ENCODE results near the gene ARSB.

Gene ARSB

DNA sequence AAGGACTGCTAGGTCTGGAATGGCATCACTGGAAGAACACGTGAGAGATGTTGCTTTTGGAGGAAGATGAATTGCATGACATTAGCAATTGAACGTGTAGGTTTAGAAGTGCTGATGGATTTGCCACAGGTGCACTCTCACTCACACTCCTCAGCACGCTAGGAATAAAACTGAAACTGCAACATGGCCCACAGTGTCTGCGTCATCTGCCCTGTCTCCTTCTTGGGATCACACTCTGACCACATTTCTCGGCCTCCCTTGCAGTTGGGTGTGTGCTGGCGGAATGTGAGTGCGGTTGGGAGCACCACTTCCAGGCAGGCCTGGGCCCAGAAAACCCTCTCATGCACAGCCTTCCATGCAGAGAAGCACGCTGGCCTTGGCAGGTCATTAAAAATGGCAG is 183.7 kb downstream of the ARSB start:
- DNase-seq, result no peak

DNA sequence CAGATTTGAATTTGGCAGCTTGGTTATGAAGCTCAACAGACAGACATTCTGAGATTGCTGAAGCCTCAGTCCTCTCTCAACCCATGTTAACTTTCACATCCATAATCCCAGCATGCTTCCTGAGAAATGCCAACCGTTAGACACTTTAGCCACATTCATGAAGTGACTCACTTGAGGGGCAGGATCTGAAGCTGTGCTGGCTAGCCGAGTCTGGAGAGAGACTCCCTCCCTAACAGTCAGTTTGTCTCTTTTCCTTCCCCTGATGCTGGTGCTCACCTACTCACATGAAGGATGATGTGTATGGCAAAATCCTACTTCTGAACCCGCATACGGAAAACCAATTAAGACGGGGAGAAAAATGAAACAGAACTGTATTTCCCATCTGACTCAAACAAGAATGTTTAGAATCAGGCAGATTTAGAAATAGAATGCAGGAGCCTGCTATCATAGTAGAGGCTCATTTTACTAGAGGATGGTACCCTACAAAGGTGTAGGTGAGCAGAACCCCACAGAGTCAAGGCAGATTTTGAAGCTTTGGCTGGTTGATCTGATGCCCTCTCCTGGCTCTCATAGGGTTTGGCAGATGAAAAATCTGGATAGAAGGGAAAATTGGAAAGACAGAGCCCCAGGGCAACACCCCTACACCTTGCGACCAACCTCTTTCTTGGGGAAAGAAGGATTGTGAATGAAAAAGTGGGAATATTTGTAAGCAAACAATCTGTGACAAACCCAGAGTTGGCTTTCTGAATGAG is 185.7 kb downstream of the ARSB start:
- DNase-seq, result no peak

GRCh38 chr5:78798673-78799029 is 186.5 kb downstream of the ARSB start:
- no peak for DNase-seq

DNA sequence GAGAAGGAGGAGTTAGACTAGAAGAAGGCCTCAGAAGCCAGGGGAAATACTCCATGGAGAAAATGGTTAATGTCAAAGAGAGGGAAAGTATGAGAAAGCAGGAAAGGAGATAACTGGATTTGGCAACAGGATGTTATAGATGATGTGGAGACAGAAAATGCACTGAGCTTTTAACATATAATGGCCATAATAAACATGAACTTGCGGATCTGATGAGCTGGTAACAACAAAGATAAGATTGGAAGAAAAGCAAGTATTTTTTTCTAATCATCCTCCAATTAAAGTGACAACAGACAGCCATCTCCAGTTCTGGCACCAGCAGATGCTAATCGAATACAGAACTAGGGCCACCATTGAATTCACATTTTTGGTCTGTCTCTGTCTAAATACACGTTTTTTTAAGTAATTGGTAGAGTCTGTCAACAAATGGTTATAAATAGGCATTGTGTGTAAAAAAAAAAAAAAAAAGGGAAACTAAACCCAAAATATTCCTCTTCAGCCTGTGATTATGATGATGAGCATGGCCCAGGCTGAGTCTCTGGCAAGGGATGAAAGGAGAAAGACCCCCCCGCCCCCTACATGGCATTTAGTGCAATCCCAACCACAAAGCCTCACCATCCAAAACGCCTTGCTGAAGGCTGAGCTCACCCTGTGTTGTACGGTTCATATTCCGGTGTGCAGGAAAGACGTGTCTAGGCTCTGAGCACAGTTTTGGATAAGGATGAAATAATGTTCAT is 187.0 kb downstream of the ARSB start:
- DNase-seq, result no peak

GRCh38 chr5:78795757-78796156 is 189.4 kb downstream of the ARSB start:
- DNase-seq, result no peak

GRCh38 chr5:78794693-78795215 is 190.4 kb downstream of the ARSB start:
- DNase-seq, result no peak

DNA sequence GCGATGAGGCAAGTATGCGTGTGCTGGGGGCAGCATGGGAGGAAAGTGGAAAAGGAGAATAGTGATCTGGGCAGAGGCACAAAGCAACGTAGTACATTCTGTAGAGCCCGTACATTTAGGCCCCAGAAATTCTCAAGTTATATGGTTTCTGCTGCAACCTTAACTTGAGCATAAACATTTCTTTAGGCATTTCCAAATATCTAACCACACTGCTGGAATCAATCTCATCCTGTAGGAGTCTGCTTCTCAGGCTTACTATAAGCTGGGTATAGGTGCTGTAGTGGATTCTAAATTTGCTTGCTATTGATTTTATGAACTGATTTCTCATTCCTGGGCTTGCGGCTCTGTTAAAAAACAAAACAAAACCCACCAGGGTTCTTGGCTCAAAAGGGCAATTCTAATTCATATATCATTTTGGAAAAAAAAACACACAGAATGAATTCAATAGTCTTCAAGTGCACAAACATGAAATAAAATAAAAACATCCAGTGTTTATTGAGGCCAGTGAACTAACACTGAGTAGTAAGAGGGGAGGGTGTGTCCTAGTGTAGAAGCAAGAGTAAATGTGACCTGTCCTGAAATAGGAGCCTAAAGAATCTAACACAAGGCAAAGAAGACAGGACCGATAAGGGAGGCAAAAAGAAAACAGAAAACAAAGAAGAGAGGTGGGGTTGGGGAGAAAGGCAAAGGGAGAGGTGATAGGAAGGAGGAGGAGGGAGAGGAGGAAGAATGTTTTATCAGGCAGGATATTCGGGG is 191.0 kb downstream of the ARSB start:
- no peak for DNase-seq

- no peak for DNase-seq
Observed at GRCh38 chr5:78792345-78793055, 192.6 kb downstream of the ARSB start.

DNA sequence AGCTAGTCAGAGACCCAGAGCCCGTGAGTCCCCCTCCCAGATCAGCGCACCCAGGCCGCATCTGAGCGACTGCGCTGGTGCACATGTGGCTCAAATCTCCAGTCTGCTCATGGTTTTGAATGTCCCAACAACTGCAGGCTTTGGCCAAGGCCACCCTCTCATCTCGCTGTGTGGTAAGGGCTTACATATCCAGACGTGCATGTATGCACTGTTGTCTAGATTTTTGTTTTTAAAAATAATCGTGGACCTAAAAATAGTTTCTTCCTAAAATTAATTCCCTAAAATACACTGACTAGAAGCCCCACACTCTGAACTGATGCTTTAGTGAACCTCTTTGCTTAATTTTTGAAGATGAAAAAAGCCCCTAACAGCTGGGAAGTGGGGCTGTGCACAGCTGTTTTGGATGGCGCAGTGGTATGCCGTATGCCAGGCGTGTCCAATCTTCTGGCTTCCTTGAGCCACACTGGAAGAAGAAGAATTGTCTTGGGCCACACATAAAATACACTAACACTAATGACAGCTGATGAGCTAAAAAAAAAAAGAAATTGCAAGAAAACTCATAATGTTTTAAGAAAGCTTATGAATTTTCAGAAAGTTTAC is 193.5 kb downstream of the ARSB start:
- no peak for DNase-seq

GRCh38 chr5:78787783-78788182 is 197.3 kb downstream of the ARSB start:
- no peak for DNase-seq

DNA sequence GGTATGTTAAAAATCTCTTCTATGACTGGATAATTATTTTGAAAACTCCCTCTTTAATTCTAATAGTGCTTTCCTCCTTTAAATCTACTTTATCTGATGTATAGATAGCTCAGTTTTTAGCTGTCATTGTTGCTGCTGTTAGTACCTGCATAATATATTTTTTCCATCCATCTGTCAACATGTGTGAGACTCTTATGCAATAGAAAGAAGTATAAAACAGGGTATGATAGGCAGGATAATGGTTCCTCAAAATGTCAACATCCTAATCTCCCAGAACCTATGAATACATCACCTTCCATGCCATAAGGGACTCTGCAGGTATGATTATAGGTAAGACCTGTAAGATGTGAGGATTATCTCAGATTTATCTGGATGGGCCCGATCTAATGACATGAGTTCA is 199.7 kb downstream of the ARSB start:
- DNase-seq, result no peak

DNA sequence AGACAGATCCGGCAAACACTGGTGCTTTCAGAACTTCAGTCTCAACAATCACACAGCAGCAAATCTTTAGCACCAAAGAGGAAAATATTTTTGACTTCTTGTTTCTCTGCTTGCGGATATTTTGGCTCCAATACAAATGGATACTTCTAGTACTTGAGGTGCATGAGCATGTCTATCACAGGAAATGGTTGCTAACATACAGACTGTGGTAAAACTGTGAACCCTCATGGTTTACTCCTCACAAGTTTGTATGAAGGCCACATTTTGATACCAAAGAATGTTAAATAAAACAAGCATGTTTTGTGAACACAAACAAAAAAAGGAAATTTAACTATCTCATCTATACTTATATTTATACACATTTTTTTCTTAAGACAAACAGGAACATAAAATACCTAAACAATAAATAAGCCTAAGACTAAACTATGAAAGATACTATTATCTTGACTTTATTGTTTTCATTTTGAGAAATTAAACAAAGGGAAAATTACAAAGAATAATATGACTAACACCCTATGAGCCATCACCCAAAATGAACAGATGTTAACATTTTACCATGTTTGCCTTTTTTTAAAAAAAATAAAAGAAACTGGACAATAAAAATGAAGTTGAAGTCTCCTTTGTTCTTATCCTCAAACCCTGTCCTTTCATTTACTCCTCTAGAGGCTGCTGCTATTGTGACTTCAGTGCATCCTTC is 201.5 kb downstream of the ARSB start:
- no peak for DNase-seq

- DNase-seq, result peak in 1 of 2 experiments; percentile 28
Observed at GRCh38 chr5:78782728-78783127, 202.4 kb downstream of the ARSB start.

DNA sequence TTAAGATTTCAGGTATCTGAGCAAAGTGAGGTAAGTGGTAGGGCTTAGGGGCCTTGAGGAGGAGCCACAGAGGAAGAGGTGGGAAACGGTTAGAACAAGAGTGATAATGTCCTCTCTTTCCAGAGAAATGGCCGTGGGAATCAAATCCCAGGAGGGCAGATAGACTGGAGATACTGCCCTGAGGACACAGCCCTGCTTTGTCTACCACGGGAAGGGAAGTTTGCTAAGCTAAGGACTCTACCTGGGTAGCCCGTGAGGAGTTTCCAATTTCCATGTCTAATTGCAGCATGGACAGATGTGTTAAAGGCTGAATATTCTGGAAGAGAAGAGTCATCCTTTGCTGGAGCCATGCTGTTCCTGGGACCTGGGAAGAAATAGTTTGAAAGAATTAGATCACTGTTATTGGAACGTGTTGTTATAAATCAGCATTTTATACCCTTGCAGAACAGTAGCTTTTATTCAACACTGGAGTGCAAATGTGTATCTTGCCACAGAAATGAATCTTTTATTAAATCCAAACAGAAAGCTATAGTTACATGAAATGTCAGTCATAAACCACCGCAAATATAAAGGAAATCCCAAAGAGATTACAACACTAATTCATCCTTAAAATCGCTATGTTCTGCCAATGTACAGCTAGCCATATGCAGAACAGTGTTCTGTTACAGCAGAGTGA is 203.4 kb downstream of the ARSB start:
- DNase-seq, result no peak

DNA sequence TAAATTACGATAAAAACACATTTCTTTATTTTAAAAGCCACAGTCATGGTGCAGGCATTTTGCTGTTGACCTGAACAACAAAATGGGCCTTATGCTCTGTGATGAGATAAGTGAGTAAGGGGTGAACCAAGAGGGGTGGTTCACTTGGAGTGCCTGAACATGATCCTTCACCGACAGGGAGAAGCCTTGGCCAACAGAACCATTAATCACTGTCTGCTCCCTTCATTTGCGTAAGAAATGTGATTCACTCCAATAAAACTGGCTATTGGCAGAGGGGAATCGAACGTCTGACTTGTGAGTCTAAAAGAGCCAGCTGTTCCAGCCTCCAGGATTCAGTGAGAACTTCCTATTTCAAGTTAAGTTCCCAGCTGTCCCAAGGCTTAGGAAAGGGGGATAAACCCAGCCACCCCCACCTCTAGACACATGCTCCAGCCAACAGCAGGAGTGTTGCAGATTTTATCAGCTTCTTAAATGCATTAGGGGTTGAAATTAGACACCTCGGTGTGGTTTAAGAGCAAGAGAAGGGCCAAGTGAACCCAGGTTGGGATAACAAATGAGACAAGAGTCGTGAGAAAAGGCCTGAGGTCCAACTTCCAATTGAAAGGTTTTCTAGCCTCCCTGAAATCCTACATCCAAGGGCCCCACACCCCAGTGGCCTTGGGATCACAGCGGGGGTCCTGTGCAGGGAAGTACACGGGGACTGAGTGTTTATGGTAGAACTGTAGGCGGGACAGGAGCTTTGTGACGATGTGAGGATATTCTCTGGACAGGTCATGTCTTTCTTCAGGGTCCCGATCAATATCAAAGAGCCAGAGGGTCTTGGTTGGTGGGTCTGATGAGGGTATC is 205.1 kb downstream of the ARSB start:
- peak; percentile 95 to 97 for DNase-seq

GRCh38 chr5:78779262-78779661 is 205.8 kb downstream of the ARSB start:
- no peak for DNase-seq

GRCh38 chr5:78778538-78778937 is 206.6 kb downstream of the ARSB start:
- DNase-seq, result peak in 1 of 2 experiments; percentile 30

GRCh38 chr5:78777901-78778300 is 207.2 kb downstream of the ARSB start:
- no peak for DNase-seq

DNA sequence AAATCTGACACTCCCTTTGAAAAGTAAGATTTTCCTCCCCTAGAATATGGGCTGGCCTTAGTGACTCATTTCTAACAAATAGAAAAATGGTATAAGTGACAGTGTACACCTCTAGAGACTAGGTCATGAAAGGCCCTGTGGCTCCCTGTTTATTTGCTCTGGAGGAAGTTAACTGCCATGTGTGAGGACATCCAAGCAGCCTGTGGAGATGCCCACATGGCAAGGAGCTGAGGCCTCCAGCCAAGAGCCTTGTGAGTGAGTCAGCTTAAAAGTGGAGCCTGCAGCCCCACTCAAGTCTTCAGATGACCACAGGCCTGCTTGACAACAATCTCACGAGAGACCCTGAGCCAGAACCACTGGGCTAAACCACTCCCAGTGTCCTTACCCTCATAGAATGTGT is 208.5 kb downstream of the ARSB start:
- no peak for DNase-seq

DNA sequence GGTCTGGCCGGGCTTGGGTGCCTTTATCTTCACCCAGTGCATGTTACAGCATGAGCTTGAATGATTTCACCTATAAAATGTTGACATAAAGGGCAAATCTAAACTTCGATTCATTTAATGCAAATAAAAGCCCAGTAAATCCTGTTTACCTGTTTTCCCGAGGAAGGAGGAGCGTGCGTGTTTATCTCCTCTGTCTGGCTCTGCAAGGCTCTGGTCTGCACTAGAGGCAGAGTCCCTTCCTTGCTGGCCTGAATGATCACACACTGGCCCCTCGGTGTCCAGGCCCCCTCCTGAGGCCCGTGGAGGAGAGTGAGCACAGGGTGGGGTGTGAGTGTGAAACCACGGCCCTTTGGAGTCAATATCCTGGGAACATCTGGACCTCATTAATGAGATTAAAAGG is 211.5 kb downstream of the ARSB start:
- no peak for DNase-seq
